Astrocyte of the spinal cord (primary cell): Measurements from ENCODE around the gene CXADR.
"Not testable (repeated sequence)": the region's sequence is repeated elsewhere in the genome, so short reads cannot be mapped to it uniquely, and the experiment has no call there.

Experiments
- DNase-seq: peaks from one replicate; pipeline ENCODE4 v3.0.0; 2011; ENCODE audit warnings: low read depth, low spot score
- H3K4me3 ChIP-seq: 2 replicates; pipeline ENCODE4 v1.5.1; 2011; ENCODE audit warnings: low read depth, mild to moderate bottlenecking, low read length, moderate library complexity
- CTCF ChIP-seq: IDR thresholded peaks from 2 replicates; pipeline ENCODE4 v1.5.1; 2012; ENCODE audit warnings: low read depth, mild to moderate bottlenecking, low read length, inconsistent platforms
- in situ Hi-C: cut with HindIII; loops from 2 replicates; pipeline ENCODE4 v1.10.0; 2017; ENCODE audit warnings: low sequenced_read_pairs

Gene CXADR

DNA sequence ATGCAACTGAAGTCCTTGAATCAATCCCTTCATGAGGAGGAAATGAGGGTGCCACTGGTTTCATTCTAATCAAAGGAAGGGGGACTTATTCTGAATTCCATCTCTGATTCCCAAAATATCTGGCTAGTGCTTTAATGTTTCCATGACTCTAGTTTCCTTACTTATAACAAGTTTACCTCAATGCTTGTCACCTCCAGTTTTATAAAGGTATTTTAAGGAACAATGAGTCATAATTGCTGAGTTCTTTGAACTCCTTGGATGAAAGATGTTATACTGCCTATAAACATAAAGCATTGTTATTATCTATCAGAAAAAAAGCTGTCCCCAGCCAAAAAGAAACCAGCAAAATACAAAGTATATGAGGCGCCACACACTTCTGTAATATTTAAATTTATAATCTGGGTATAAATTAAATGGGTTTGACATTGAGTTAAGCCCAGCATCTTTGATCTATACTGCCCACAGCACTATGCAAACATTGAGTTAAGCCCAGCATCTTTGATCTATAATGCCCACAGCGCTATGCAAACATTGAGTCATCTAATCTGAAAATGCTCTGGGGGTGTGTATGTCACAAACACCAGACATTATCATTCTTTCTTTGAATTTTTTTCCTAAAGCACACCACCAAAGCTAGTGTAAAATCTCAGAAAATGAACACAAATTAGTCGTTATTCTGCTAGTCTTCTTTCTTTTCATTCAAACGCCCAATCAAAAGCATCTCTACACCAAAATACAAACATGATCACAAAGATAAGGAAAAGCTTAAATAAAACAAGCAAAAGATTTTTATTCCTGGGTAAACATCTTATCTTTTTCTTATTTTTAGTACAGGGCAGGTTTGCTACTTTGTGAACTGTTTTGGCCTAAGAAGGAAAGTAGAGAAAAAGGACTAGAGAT lies 11.5 kb upstream of the CXADR start:
- TF ChIP-seq CTCF, result no peak
- peak; percentile 28 for DNase-seq
- in situ Hi-C loops, result no loop called here
- no peak overlapping the region for H3K4me3 ChIP-seq

- in situ Hi-C loops, DNase-seq, H3K4me3 ChIP-seq: not testable (repeated sequence)
Measured at GRCh38 chr21:17502985-17503384, 9.9 kb upstream of the CXADR start.

- in situ Hi-C loops, result no loop called here
- no peak for DNase-seq
- no peak for TF ChIP-seq CTCF
- no peak overlapping the region for H3K4me3 ChIP-seq
Measured at GRCh38 chr21:17506951-17507350, 5.9 kb upstream of the CXADR start.

- TF ChIP-seq CTCF, result no peak
- no peak for DNase-seq
- in situ Hi-C loops, result no loop called here
- H3K4me3 ChIP-seq, result no peak overlapping the region
Measured at GRCh38 chr21:17507591-17507990, 5.3 kb upstream of the CXADR start.

DNA sequence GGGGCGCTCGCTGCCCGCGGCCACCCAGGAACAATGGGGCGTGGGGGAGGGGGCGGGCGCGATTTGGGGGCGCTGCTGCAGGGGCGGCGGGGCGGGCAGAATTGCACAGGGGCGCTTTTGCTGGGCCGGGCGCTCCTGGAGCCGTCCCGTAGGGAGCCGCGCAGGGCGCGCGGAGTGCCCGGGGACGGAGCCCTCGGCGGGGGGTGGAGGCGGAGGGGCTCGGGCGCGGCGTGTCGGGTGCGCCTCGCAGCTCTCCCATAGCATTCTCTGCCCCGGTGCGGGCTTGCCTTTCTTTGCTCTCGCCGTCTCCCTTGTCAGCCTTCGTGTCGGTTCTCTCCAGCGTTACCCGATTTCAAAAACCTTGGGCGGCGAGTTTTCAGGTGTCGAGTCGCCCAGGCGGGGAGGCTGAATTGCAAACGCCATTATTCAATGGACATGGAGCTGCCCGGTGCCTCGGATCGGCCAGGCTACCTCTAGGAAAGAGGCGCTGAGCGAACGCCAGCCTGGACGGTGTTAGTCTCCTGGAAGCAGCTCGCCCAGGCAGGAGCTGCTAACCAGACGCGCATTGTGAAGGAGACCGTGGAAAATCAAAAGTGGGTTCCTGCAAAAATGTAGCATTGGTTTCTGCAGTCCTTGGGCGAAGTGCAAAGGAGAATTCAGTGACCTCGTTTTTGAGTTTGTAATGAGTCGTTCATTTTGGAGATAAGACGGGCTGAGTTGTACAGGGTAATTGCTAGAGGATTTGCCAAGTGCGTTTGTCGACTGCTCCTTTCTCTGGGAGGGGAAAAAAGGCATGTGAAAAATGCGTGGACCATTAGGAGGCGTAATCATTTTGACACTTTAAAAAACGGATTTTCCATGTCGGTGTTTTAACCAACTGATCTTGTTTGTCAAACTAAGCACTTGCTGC lies 626 bp downstream of the CXADR start:
- peak overlapping the region; percentile 63 for H3K4me3 ChIP-seq
- TF ChIP-seq CTCF, result no peak
- DNase-seq, result peak; percentile 55
- in situ Hi-C loops, result no loop called here

DNA sequence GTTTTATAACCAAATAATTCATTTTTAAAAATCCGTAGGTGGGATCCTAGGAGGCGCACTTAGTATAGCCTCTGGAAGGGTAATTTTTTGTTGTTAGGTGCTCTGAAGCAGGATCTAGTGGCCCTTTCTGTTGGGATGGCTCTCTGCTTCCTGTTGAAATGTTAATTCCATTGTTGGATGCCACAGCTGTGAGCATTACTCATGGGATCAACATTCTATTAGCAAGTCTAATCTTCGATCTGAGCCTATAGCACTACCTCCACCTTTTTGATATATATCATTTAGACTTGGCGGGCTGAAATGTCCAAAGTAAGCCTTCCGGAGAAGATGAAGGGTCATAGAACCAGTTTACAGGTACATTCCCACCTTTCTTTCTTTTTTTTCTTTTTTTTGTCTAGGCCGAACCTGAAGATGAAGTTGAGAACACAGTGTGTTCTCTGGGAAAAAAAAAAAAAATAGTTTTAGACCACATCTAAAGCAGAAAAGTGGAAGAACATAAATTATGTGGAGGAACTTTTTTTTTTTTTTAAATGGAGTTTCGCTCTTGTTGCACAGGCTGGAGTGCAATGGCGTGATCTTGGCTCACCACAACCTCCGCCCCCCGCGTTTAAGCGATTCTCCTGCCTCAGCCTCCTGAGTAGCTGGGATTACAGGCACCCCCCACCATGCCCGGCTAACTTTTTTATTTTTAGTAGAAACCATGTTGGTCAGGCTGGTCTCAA lies 1.4 kb downstream of the CXADR start:
- peak overlapping the region; percentile 63 for H3K4me3 ChIP-seq
- in situ Hi-C loops, result no loop called here
- no peak for TF ChIP-seq CTCF
- DNase-seq, result peak; percentile 22

DNA sequence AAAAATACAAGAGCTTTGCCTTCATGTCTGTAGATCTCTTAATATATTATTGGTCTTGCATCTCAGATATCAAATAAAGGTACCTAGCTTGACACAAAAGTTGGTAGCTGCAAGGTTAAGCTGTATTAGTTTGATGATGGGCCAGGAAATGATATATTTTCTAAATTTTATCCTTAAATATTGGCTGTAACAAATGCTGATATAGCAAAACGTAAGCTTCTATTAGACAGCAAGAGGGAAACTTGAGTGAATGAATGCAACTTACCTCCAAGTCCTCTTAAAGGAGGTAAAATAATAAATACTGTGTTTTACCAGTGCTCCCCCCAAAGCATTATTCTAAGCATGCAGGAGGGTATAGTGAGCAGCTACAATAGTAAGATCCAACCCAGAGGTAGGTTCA lies 4.2 kb downstream of the CXADR start:
- in situ Hi-C loops, H3K4me3 ChIP-seq, DNase-seq: not testable (repeated sequence)
